ENCODE data around the gene PEBP1. TPM values are rescaled to one million over a fixed set of nuclear protein-coding genes. Genes with fewer than 3 reads are reported as not detected.

Gene PEBP1
- total RNA-seq, 1 experiment from 2014 or later, result 325 TPM

- no peak for DNase-seq (ENCODE audit: low spot score)
Measured at GRCh38 chr12:118193958-118194357, 58.0 kb downstream of the PEBP1 start.

Other genes starting within 250 kb of the PEBP1 start
- 0.02 and 0.10 TPM in 2 replicates for gene KSR2, start 167.1 kb upstream of the PEBP1 start, total RNA-seq (2014; rRNA removed; shearing (Covaris generic))
- gene RFC5, start 119.4 kb upstream of the PEBP1 start, total RNA-seq (2014; rRNA removed; shearing (Covaris generic)), result 30.4 and 39.4 TPM in 2 replicates
- 112 and 117 TPM in 2 replicates for gene WSB2, start 74.9 kb upstream of the PEBP1 start, total RNA-seq (2014; rRNA removed; shearing (Covaris generic))
- 14.8 and 21.9 TPM in 2 replicates for gene VSIG10, start 32.1 kb upstream of the PEBP1 start, total RNA-seq (2014; rRNA removed; shearing (Covaris generic))
- 18.3 and 24.1 TPM in 2 replicates for gene TAOK3, start 236.8 kb downstream of the PEBP1 start, total RNA-seq (2014; rRNA removed; shearing (Covaris generic))
- 26.5 and 56.3 TPM in 2 replicates for gene SUDS3, start 240.4 kb downstream of the PEBP1 start, total RNA-seq (2014; rRNA removed; shearing (Covaris generic))